MM.1S (cell line): Measurements from ENCODE around the gene NRP2.

Experiments
- CTCF ChIP-seq: fragments of 300-600 bp; sonication (generic); IDR thresholded peaks from 2 replicates; pipeline ENCODE4 v1.5.1; 2016; ENCODE audit warnings: antibody characterized with exemption, low read length, mixed read lengths
- EZH2 ChIP-seq: fragments of 300-600 bp; sonication (generic); optimal IDR thresholded peaks from 2 replicates; pipeline ENCODE3; 2017; ENCODE audit warnings: low read depth, mild to moderate bottlenecking, antibody characterized with exemption, low read length, mixed read lengths

- TF ChIP-seq CTCF: no peak
- no peak for TF ChIP-seq EZH2
These were observed 7.5 kb downstream of the NRP2 start for GRCh38 chr2:205689820-205690219.
